HCT116 (cell line): Measurements from ENCODE around the gene INPP5J. TPM values are rescaled to one million over a fixed set of nuclear protein-coding genes. Genes with fewer than 3 reads are reported as not detected.

Experiments
- ATAC-seq: fragments of 200-7000 bp; cut with Tn5 transposase; 2 replicates; pipeline ENCODE4 v1.9.1; 2020; ENCODE audit warnings: mild to moderate bottlenecking, moderate library complexity
- BruUV-seq: library from RNA; stranded (reverse); fragments of 400-500 nt; replicated peaks from 2 replicates; lab custom pipeline; 2021; lab: Mats Ljungman, UMichigan
- CTCF ChIA-PET: fragments of 300-600 bp; sonication (Branson Sonifier 250); formaldehyde crosslinking; loops from one replicate; lab custom pipeline; 2021; ENCODE audit warnings: antibody characterized with exemption; lab: Charles Lee
- POLR2A ChIA-PET: fragments of 300-600, 350-600 bp; sonication (Branson Sonifier 250); formaldehyde crosslinking; loops from one replicate; lab custom pipeline; 2021; ENCODE audit warnings: antibody characterized with exemption; lab: Charles Lee
- RAD21 ChIA-PET, 2 experiments: fragments of 300-600 bp; sonication (Branson Sonifier 250); formaldehyde crosslinking; loops; one replicate each; lab custom pipeline; 2023; ENCODE audit warnings: low total read pairs in 2 of 2; ENCODE audit not compliant: uncharacterized antibody in 2 of 2, unreplicated experiment in 2 of 2, low non-redundant PET in 1 of 2; lab: Charles Lee
- DNase-seq: peaks from one replicate; pipeline ENCODE4 v3.0.0-alpha.2; 2010; ENCODE audit warnings: low read depth, low spot score
- H2AFZ ChIP-seq: fragments of 200-600 bp; shearing (Covaris generic), sonication (generic); 2 replicates; pipeline ENCODE4 v1.6.1; 2017; ENCODE audit warnings: low read depth, mixed run types, mixed read lengths, antibody characterized with exemption, low read length; ENCODE audit not compliant: poor library complexity, severe bottlenecking
- H3K27ac ChIP-seq: 2 replicates; pipeline ENCODE4 v1.5.1; 2012; ENCODE audit warnings: low read depth, low read length
- H3K27me3 ChIP-seq: fragments of 200-600 bp; sonication (generic); 2 replicates; pipeline ENCODE4 v1.6.1; 2016; ENCODE audit warnings: mixed run types, low read length, mixed read lengths; ENCODE audit not compliant: insufficient read depth
- H3K36me3 ChIP-seq, 2 experiments: fragments of 200-500 bp in 1 of 2; fragments of 200-600 bp in 1 of 2; sonication (Bioruptor generic) in 1 of 2; sonication (generic) in 1 of 2; 2 replicates each; pipeline versions ENCODE4 v1.5.1 to v1.6.1; 2014 to 2016; ENCODE audit warnings: low read length in 2 of 2, inconsistent platforms in 1 of 2, mixed read lengths in 1 of 2, mixed run types in 1 of 2; ENCODE audit not compliant: insufficient read depth in 2 of 2, control insufficient read depth in 1 of 2
- H3K4me1 ChIP-seq, 2 experiments: fragments of 200-600 bp in 1 of 2; sonication (generic) in 1 of 2; 2 replicates each; pipeline versions ENCODE4 v1.5.1 to v1.6.1; 2012 to 2017; ENCODE audit warnings: low read length in 2 of 2, inconsistent platforms in 1 of 2, mild to moderate bottlenecking in 1 of 2, mixed read lengths in 1 of 2, mixed run types in 1 of 2, moderate library complexity in 1 of 2; ENCODE audit not compliant: insufficient read depth in 2 of 2, control insufficient read depth in 1 of 2
- H3K4me2 ChIP-seq: fragments of 200-600 bp; sonication (generic); 2 replicates; pipeline ENCODE4 v1.6.1; 2017; ENCODE audit warnings: mixed run types, low read length, mixed read lengths
- H3K4me3 ChIP-seq, 2 experiments: fragments of 200-600 bp in 1 of 2; sonication (generic) in 1 of 2; replicated peaks in 1 of 2; 2 replicates each; pipeline ENCODE4 v1.5.1; 2011 to 2016; ENCODE audit warnings: low read length in 2 of 2, control low read depth in 1 of 2, low read depth in 1 of 2, mild to moderate bottlenecking in 1 of 2, mixed read lengths in 1 of 2, mixed run types in 1 of 2
- H3K79me2 ChIP-seq: fragments of 200-600 bp; sonication (generic); 2 replicates; pipeline ENCODE4 v1.6.1; 2017; ENCODE audit warnings: mild to moderate bottlenecking, mixed run types, low read length, moderate library complexity, mixed read lengths; ENCODE audit not compliant: insufficient read depth
- H3K9ac ChIP-seq: fragments of 200-600 bp; sonication (generic); 2 replicates; pipeline ENCODE4 v1.6.1; 2016; ENCODE audit warnings: low read length, mixed read lengths
- H3K9me2 ChIP-seq: fragments of 200-600 bp; sonication (generic), shearing (Covaris generic); 2 replicates; pipeline ENCODE4 v1.6.1; 2017; ENCODE audit warnings: mixed run types, mild to moderate bottlenecking, moderate library complexity; ENCODE audit not compliant: insufficient read depth
- H3K9me3 ChIP-seq, 2 experiments: fragments of 200-500 bp in 1 of 2; fragments of 200-600 bp in 1 of 2; sonication (Bioruptor generic) in 1 of 2; sonication (generic) in 1 of 2; 2 replicates each; pipeline ENCODE4 v1.6.1; 2014 to 2017; ENCODE audit warnings: low read length in 2 of 2, mixed read lengths in 2 of 2, inconsistent platforms in 1 of 2, low read depth in 1 of 2, mild to moderate bottlenecking in 1 of 2, mixed run types in 1 of 2, moderate library complexity in 1 of 2; ENCODE audit not compliant: control insufficient read depth in 1 of 2, insufficient read depth in 1 of 2
- H4K20me1 ChIP-seq: fragments of 200-600 bp; sonication (generic), shearing (Covaris generic); 2 replicates; pipeline ENCODE4 v1.6.1; 2017; ENCODE audit warnings: mixed run types, mild to moderate bottlenecking, moderate library complexity; ENCODE audit not compliant: insufficient read depth
- CBX3 ChIP-seq: IDR thresholded peaks from 2 replicates; pipeline ENCODE4 v1.6.1; 2012; ENCODE audit warnings: low read depth
- EGR1 ChIP-seq: IDR thresholded peaks from 2 replicates; pipeline ENCODE4 v1.6.1; 2012; ENCODE audit warnings: low read depth
- ELF1 ChIP-seq: IDR thresholded peaks from 2 replicates; pipeline ENCODE4 v1.6.1; 2012; ENCODE audit warnings: low read depth, borderline replicate concordance
- MAX ChIP-seq: IDR thresholded peaks from 2 replicates; pipeline ENCODE4 v1.6.1; 2012
- POLR2A ChIP-seq: IDR thresholded peaks from 2 replicates; pipeline ENCODE4 v1.7.0; 2011; ENCODE audit warnings: borderline replicate concordance; ENCODE audit not compliant: insufficient read depth, insufficient read length; ENCODE audit errors: extremely low read depth
- POLR2AphosphoS5 ChIP-seq: IDR thresholded peaks from 2 replicates; pipeline ENCODE4 v1.6.1; 2011; ENCODE audit warnings: mild to moderate bottlenecking, low read depth, low read length, moderate library complexity
- RAD21 ChIP-seq: IDR thresholded peaks from 2 replicates; pipeline ENCODE4 v1.6.1; 2012; ENCODE audit warnings: low read depth, mild to moderate bottlenecking
- SIN3A ChIP-seq: IDR thresholded peaks from 2 replicates; pipeline ENCODE4 v1.6.1; 2012; ENCODE audit warnings: low read depth
- SP1 ChIP-seq: IDR thresholded peaks from 2 replicates; pipeline ENCODE4 v1.6.1; 2012; ENCODE audit warnings: low read depth
- SRF ChIP-seq: IDR thresholded peaks from 2 replicates; pipeline ENCODE4 v1.6.1; 2012; ENCODE audit warnings: low read depth
- TCF7L2 ChIP-seq: IDR thresholded peaks from 2 replicates; pipeline ENCODE4 v1.7.0; 2011; ENCODE audit warnings: borderline replicate concordance, inconsistent platforms; ENCODE audit not compliant: insufficient read depth, insufficient read length; ENCODE audit errors: extremely low read depth
- YY1 ChIP-seq: IDR thresholded peaks from 2 replicates; pipeline ENCODE4 v1.6.1; 2011; ENCODE audit warnings: low read length, low read depth, moderate library complexity, mild to moderate bottlenecking; ENCODE audit not compliant: insufficient replicate concordance; ENCODE audit errors: extremely low read depth
- ZBTB33 ChIP-seq: IDR thresholded peaks from 2 replicates; pipeline ENCODE4 v1.6.1; 2011; ENCODE audit warnings: mild to moderate bottlenecking, low read length, moderate library complexity; ENCODE audit not compliant: insufficient replicate concordance; ENCODE audit errors: extremely low read depth
- ZFX ChIP-seq: fragments of 450-650 bp; IDR thresholded peaks from 2 replicates; pipeline ENCODE4 v1.6.1; 2017
- ZNF274 ChIP-seq: fragments of 200-500 bp; sonication (Bioruptor generic); IDR thresholded peaks from 2 replicates; pipeline ENCODE4 v1.6.1; 2014; ENCODE audit warnings: mild to moderate bottlenecking, low read depth, low read length, inconsistent platforms
- intact Hi-C: fragments of 100-400 bp; cut with micrococcal nuclease; formaldehyde crosslinking; loops from 2 replicates; pipeline ENCODE4 v1.10.0; 2022
- total RNA-seq: library from RNA; stranded (reverse); gene quantifications from one replicate; pipeline ENCODE4 v1.2.1, GENCODE V29; 2021; ENCODE audit not compliant: unreplicated experiment
- TF ChIP-seq, protein P1 (sequence below): IDR thresholded peaks from 2 replicates; pipeline ENCODE4 v1.6.1; 2012
- TF ChIP-seq, protein P2 (sequence below): IDR thresholded peaks from 2 replicates; pipeline ENCODE4 v1.6.1; 2012; ENCODE audit warnings: low read depth

Gene INPP5J
- total RNA-seq, 1 experiment from 2014 or later, result 8.9 TPM

DNA sequence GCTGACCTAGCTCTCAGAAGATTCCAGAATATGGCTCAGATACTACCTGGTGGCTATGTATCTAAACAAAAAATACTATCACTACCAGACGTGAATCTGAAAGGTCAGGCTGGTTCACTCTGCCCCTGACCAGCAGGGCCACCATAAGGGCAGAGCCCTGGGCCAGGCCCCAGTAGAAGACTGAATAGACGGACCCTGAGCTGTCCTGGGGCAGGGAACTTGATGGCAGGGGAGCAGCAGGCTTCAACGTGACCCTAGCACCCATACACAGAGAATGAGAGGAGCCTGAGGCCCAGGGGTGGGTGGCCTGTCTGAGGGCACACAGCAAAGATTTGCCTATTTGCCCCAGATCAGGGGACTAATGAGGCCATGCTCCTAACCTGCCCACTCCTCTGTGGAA lies 30.6 kb downstream of the INPP5J start:
- DNase-seq (no peak), ATAC-seq (no peak)
- Histone ChIP-seq H3K4me3 (no peak overlapping the region), H3K4me1 (peaks cover 0 to 7% of the 10 kb centered on the region in 2 experiments; a peak in 1 of 4 replicates), H3K79me2 (no peaks in the 10 kb centered on the region), H4K20me1 (no peaks in the 10 kb centered on the region), H3K9ac (no peak overlapping the region), H3K36me3 (no peaks in the 10 kb centered on the region), H2AFZ (no peak overlapping the region), H3K9me2 (no peaks in the 10 kb centered on the region), H3K4me2 (no peak overlapping the region), H3K9me3 (no peaks in the 10 kb centered on the region), H3K27ac (no peak overlapping the region), H3K27me3 (no peaks in the 10 kb centered on the region)
- no peak for TF ChIP-seq ZNF274
- no peak for TF ChIP-seq POLR2AphosphoS5
- TF ChIP-seq, protein P1, sequence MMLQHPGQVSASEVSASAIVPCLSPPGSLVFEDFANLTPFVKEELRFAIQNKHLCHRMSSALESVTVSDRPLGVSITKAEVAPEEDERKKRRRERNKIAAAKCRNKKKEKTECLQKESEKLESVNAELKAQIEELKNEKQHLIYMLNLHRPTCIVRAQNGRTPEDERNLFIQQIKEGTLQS, result no peak
- no peak for TF ChIP-seq POLR2A
- no peak for TF ChIP-seq TCF7L2
- TF ChIP-seq EGR1, result no peak
- TF ChIP-seq SIN3A, result no peak
- no peak for TF ChIP-seq YY1
- TF ChIP-seq ZBTB33, result no peak
- no peak for TF ChIP-seq MAX
- no peak for TF ChIP-seq CBX3
- no peak for TF ChIP-seq ZFX
- TF ChIP-seq RAD21, result no peak
- TF ChIP-seq, protein P2, sequence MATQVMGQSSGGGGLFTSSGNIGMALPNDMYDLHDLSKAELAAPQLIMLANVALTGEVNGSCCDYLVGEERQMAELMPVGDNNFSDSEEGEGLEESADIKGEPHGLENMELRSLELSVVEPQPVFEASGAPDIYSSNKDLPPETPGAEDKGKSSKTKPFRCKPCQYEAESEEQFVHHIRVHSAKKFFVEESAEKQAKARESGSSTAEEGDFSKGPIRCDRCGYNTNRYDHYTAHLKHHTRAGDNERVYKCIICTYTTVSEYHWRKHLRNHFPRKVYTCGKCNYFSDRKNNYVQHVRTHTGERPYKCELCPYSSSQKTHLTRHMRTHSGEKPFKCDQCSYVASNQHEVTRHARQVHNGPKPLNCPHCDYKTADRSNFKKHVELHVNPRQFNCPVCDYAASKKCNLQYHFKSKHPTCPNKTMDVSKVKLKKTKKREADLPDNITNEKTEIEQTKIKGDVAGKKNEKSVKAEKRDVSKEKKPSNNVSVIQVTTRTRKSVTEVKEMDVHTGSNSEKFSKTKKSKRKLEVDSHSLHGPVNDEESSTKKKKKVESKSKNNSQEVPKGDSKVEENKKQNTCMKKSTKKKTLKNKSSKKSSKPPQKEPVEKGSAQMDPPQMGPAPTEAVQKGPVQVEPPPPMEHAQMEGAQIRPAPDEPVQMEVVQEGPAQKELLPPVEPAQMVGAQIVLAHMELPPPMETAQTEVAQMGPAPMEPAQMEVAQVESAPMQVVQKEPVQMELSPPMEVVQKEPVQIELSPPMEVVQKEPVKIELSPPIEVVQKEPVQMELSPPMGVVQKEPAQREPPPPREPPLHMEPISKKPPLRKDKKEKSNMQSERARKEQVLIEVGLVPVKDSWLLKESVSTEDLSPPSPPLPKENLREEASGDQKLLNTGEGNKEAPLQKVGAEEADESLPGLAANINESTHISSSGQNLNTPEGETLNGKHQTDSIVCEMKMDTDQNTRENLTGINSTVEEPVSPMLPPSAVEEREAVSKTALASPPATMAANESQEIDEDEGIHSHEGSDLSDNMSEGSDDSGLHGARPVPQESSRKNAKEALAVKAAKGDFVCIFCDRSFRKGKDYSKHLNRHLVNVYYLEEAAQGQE, result no peak
- TF ChIP-seq SRF, result no peak
- no peak for TF ChIP-seq ELF1
- TF ChIP-seq SP1, result no peak
- CTCF ChIA-PET, result interaction anchor here (0.9 kb wide), 1 partner anchor 46 kb away, joined by 4 read pairs; the partner anchor contains the start of gene SELENOM
- no TSS peak for BruUV-seq
- intact Hi-C loops, result no loop called here
- RAD21 ChIA-PET, result no interaction called here
- POLR2A ChIA-PET, result no interaction called here
